ENCODE measurements around the gene PGM5.
"Not testable (repeated sequence)": the region's sequence is repeated elsewhere in the genome, so short reads cannot be mapped to it uniquely, and the experiment has no call there.

DNA sequence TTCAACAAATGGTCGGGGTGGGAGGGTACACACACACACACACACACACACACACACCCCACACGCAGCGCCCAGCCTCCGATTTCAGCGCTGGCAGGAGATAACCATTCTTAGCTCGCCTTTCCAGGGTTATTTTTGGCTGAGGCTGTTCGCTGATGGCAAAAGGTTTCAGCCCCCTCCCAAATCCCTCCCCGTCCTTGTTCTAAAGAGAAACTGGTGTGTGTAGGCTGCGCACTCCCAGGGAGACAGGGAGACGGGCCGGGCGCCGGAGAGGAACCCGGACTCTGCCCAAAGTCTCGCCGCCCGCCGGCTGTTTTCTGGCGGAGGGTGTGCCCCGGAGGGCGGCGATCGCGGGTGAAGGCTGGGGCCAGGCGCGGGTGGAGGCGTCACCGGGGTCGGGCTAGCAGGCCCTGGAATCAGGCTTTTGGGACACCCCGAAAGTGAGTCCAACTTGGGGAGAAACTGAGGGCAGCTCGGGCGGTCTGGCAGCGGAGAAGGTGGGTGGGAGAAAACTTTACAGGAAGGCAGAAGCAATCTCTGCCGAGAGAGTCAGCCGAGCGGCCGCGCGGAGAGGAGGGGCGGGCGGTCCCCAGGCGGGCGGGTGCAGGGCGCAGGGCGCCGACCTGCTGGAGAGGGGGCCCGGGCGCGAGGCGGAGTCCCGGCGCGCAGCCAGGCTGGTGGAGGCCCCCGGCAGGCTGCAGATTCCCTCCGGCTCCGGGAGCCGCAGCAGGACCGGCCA is at the start of gene PGM5:
- not testable (repeated sequence) for TF ChIP-seq CTCF (IDR thresholded peaks at IDR 0.05)
- TF ChIP-seq, protein P1, sequence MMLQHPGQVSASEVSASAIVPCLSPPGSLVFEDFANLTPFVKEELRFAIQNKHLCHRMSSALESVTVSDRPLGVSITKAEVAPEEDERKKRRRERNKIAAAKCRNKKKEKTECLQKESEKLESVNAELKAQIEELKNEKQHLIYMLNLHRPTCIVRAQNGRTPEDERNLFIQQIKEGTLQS (CRISPR knock-in tag; conservative IDR thresholded peaks at IDR 0.05) = not testable (repeated sequence)
